K562 (cell line): Measurements from ENCODE around the gene SDC3. TPM values are rescaled to one million over a fixed set of nuclear protein-coding genes. Genes with fewer than 3 reads are reported as not detected.

Source experiments
- BACH1 ChIP-seq: fragments of 200-800 bp; sonication (Bioruptor generic); IDR thresholded peaks from 2 replicates; pipeline ENCODE4 v1.6.1; 2016; ENCODE audit warnings: missing genetic modification characterization, missing compliant biosample characterization
- CXXC5 ChIP-seq: fragments of 250-450 bp; sonication (Bioruptor Pico); IDR thresholded peaks from 2 replicates; pipeline ENCODE4 v1.8.0; 2022; ENCODE audit warnings: inconsistent platforms, mild to moderate bottlenecking, moderate library complexity
- MYC ChIP-seq, 2 experiments: fragments of 250-450 bp in 1 of 2; sonication (Bioruptor Pico) in 1 of 2; IDR thresholded peaks; 2 replicates each; pipeline versions ENCODE4 v1.5.1 to v1.6.1; 2012 to 2021; ENCODE audit warnings: low read depth in 2 of 2, borderline replicate concordance in 1 of 2, improper control_type of control experiment in 1 of 2, low read length in 1 of 2, mild to moderate bottlenecking in 1 of 2, moderate library complexity in 1 of 2
- PKNOX1 ChIP-seq: fragments of 450-650 bp; IDR thresholded peaks from 2 replicates; pipeline ENCODE4 v1.6.1; 2016
- RB1 ChIP-seq: fragments of 450-650 bp; IDR thresholded peaks from 2 replicates; pipeline ENCODE4 v1.6.1; 2017; ENCODE audit warnings: low read depth, mild to moderate bottlenecking
- RFX7 ChIP-seq: fragments of 250-450 bp; sonication (Bioruptor Pico); IDR thresholded peaks from 2 replicates; pipeline ENCODE4 v1.5.1; 2021; ENCODE audit warnings: mild to moderate bottlenecking
- SIRT6 ChIP-seq: IDR thresholded peaks from one replicate; pipeline ENCODE4 v1.6.1; 2012; ENCODE audit warnings: low read depth, mild to moderate bottlenecking, control low read depth, inconsistent platforms, low read length, moderate library complexity
- SLC30A9 ChIP-seq: fragments of 250-450 bp; sonication (Bioruptor Pico); IDR thresholded peaks from 2 replicates; pipeline ENCODE4 v1.8.0; 2022; ENCODE audit warnings: mild to moderate bottlenecking, moderate library complexity
- SUPT5H ChIP-seq: fragments of 450-650 bp; IDR thresholded peaks from 2 replicates; pipeline ENCODE4 v1.6.1; 2016
- THRA ChIP-seq: fragments of 450-650 bp; IDR thresholded peaks from 2 replicates; pipeline ENCODE4 v1.6.1; 2017; ENCODE audit warnings: mild to moderate bottlenecking, moderate library complexity
- USF1 ChIP-seq: sonication (generic); formaldehyde crosslinking; IDR thresholded peaks from 2 replicates; pipeline ENCODE4 v1.9.0; 2022; ENCODE audit warnings: mild to moderate bottlenecking, missing genetic modification reagents
- ZBTB7A ChIP-seq: IDR thresholded peaks from 2 replicates; pipeline ENCODE4 v1.6.1; 2011; ENCODE audit warnings: low read depth, mild to moderate bottlenecking, low read length, moderate library complexity, borderline replicate concordance; ENCODE audit not compliant: control insufficient read depth
- ZBTB8A ChIP-seq: fragments of 450-650 bp; IDR thresholded peaks from 2 replicates; pipeline ENCODE4 v1.6.1; 2018; ENCODE audit warnings: mild to moderate bottlenecking, moderate library complexity; ENCODE audit not compliant: partially characterized antibody
- ZNF134 ChIP-seq: fragments of 250-450 bp; sonication (Bioruptor Pico); conservative IDR thresholded peaks from 2 replicates; pipeline ENCODE4 v1.4.0; 2020
- ZNF23 ChIP-seq: fragments of 250-450 bp; sonication (Bioruptor Pico); IDR thresholded peaks from 2 replicates; pipeline ENCODE4 v1.4.0; 2020; ENCODE audit warnings: mild to moderate bottlenecking
- ZNF354B ChIP-seq: fragments of 250-450 bp; sonication (Bioruptor Pico); IDR thresholded peaks from 2 replicates; pipeline ENCODE4 v1.4.0; 2020
- ZNF583 ChIP-seq: fragments of 250-450 bp; sonication (Bioruptor Pico); IDR thresholded peaks from 2 replicates; pipeline ENCODE4 v1.4.0; 2020
- ZNF592 ChIP-seq: fragments of 450-650 bp; IDR thresholded peaks from 2 replicates; pipeline ENCODE4 v1.6.1; 2017; ENCODE audit warnings: antibody characterized with exemption, mild to moderate bottlenecking
- ZNF76 ChIP-seq: fragments of 250-450 bp; sonication (Bioruptor Pico); IDR thresholded peaks from 2 replicates; pipeline ENCODE4 v1.4.0; 2020; ENCODE audit warnings: mild to moderate bottlenecking, moderate library complexity, borderline replicate concordance
- ZNF766 ChIP-seq: fragments of 200-800 bp; sonication (Bioruptor generic); conservative IDR thresholded peaks from 2 replicates; pipeline ENCODE4 v1.6.1; 2016; ENCODE audit warnings: missing genetic modification characterization, missing compliant biosample characterization
- ZNF780A ChIP-seq: fragments of 250-450 bp; sonication (Bioruptor Pico); IDR thresholded peaks from 2 replicates; pipeline ENCODE4 v1.5.0; 2021; ENCODE audit warnings: mild to moderate bottlenecking
- polyA plus RNA-seq, 8 experiments: library from polyadenylated mRNA; depleted of rRNA in 4 of 8; stranded (reverse) in 5 of 8; unstranded in 3 of 8; fragments of >200 nt; fragmentation: Nextera tagmentation in 2 of 8; fragmentation: Illumina TruSeq in 1 of 8; extraction: Ambion mirVana in 2 of 8; extraction: Trizol in 1 of 8; gene quantifications; 2 replicates each; pipeline versions ENCODE4 v1.2.1 to v1.2.3, GENCODE V29; 2011 to 2014; ENCODE audit warnings: inconsistent platforms in 1 of 8, missing spikeins in 1 of 8
- total RNA-seq, 7 experiments: library from RNA; depleted of rRNA in 6 of 7; stranded (reverse); fragments of >200 nt in 6 of 7; fragmentation: Illumina TruSeq in 2 of 7; extraction: Trizol in 2 of 7; gene quantifications; 2 replicates each; pipeline versions ENCODE4 v1.2.1 to v1.2.3, GENCODE V29; 2011 to 2021; ENCODE audit warnings: low replicate concordance in 1 of 7

SDC3 gene
- total and polyA plus RNA-seq, 9 of the 15 experiments (the other 6 are each of a cell fraction or from before 2014, with no cell fraction given) = 0.38 to 44.1 (median 12.1) TPM

- TF ChIP-seq MYC (IDR thresholded peaks at IDR 0.05; ENCODE audit: low read depth, low read length) (no peak), MYC (CRISPR knock-in tag; IDR thresholded peaks at IDR 0.05; ENCODE audit: borderline replicate concordance, low read depth) (no peak), ZNF134 (CRISPR knock-in tag) (no peak), THRA (no peak), BACH1 (tag) (no peak), SIRT6 (no peak), ZNF583 (CRISPR knock-in tag) (peak; percentile 86; the same call in 1 of the 2 replicates), PKNOX1 (peak; percentile 39; the same call in 1 of the 2 replicates), SUPT5H (no peak), ZNF780A (CRISPR knock-in tag) (0 out of 2 replicates have a peak, but pooled peaks have one; percentile 58), RB1 (no peak), ZBTB8A (no peak), ZBTB7A (no peak), RFX7 (CRISPR knock-in tag) (no peak), ZNF766 (CRISPR knock-in tag) (peak; percentile 52; the same call in 1 of the 2 replicates), ZNF23 (CRISPR knock-in tag) (no peak), USF1 (CRISPR knock-in tag) (0 out of 2 replicates have a peak, but pooled peaks have one; percentile 25), CXXC5 (CRISPR knock-in tag) (peak; percentile 45; the same call in 1 of the 2 replicates), ZNF76 (CRISPR knock-in tag) (0 out of 2 replicates have a peak, but pooled peaks have one; percentile 25), SLC30A9 (CRISPR knock-in tag) (no peak), ZNF354B (CRISPR knock-in tag) (no peak), ZNF592 (no peak; the same call in 1 of the 2 replicates)
These were observed 8.8 kb downstream of the SDC3 start (continued) for GRCh38 chr1:30899577-30900389.
